Measurements from ENCODE around the gene IQCC.

DNA sequence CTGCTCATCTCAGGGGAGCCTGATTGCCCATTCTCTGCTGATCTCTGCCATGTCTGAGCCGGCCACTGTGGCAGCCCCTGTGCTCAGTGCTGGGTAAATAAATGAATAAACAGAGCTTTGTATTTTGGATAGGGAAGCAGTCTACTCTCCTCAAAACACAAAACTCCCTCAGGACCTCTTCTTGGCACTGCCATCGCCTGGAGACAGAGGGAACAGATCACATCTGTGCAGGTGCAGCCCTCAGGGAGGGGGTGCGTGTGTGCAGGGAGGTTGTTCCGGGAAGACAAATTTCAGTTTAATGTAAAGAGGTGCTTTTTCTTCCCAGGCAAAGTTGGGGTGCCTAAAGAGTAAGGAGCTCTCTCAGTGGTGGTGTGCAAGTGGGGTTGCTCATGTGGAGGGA lies 33.9 kb downstream of the IQCC start:
- TF ChIP-seq, protein P1, sequence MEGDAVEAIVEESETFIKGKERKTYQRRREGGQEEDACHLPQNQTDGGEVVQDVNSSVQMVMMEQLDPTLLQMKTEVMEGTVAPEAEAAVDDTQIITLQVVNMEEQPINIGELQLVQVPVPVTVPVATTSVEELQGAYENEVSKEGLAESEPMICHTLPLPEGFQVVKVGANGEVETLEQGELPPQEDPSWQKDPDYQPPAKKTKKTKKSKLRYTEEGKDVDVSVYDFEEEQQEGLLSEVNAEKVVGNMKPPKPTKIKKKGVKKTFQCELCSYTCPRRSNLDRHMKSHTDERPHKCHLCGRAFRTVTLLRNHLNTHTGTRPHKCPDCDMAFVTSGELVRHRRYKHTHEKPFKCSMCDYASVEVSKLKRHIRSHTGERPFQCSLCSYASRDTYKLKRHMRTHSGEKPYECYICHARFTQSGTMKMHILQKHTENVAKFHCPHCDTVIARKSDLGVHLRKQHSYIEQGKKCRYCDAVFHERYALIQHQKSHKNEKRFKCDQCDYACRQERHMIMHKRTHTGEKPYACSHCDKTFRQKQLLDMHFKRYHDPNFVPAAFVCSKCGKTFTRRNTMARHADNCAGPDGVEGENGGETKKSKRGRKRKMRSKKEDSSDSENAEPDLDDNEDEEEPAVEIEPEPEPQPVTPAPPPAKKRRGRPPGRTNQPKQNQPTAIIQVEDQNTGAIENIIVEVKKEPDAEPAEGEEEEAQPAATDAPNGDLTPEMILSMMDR (conservative IDR thresholded peaks at IDR 0.05): no peak
- no peak for TF ChIP-seq EZH2 (IDR thresholded peaks at IDR 0.05; ENCODE audit: low read depth)

Data from PC-9 (cell line).